Activated CD8-positive, alpha-beta T cell treated with anti-CD3 and anti-CD28 coated beads, Interleukin-2, amount 10 ng/mL, durations not matched to agents 7 days and 5 days (primary cell): ENCODE results near the gene SUGP1. TPM values are rescaled to one million over a fixed set of nuclear protein-coding genes. Genes with fewer than 3 reads are reported as not detected.

ENCODE experiments used
- ATAC-seq: fragments of 150-1000 bp; cut with Tn5 transposase; one replicate; pipeline ENCODE4 v1.10.0; 2021; ENCODE audit warnings: moderate library complexity
- CTCF ChIA-PET: fragments of 350-600 bp; sonication (Branson Sonifier 250); formaldehyde crosslinking; loops from one replicate; lab custom pipeline; 2021; ENCODE audit warnings: antibody characterized with exemption; lab: Charles Lee
- POLR2A ChIA-PET: fragments of 350-600 bp; sonication (Branson Sonifier 250); formaldehyde crosslinking; loops from one replicate; lab custom pipeline; 2021; ENCODE audit warnings: antibody characterized with exemption; lab: Charles Lee
- DNase-seq: peaks from one replicate; pipeline ENCODE4 v3.0.0-alpha.2; 2020
- H3K27ac Mint-ChIP-seq: one replicate; pipeline ENCODE4 v1.8.0; 2021; ENCODE audit warnings: mild to moderate bottlenecking, mixed read lengths
- H3K27me3 Mint-ChIP-seq: one replicate; pipeline ENCODE4 v1.8.0; 2021; ENCODE audit warnings: low read depth, mixed read lengths
- H3K36me3 Mint-ChIP-seq: one replicate; pipeline ENCODE4 v1.8.0; 2021; ENCODE audit warnings: low read depth, mixed read lengths
- H3K4me1 Mint-ChIP-seq: one replicate; pipeline ENCODE4 v1.8.0; 2021; ENCODE audit warnings: low read depth, mixed read lengths
- H3K4me3 Mint-ChIP-seq: one replicate; pipeline ENCODE4 v1.8.0; 2021; ENCODE audit warnings: mild to moderate bottlenecking, mixed read lengths
- H3K9me3 Mint-ChIP-seq: one replicate; pipeline ENCODE4 v1.8.0; 2022; ENCODE audit warnings: mixed read lengths; ENCODE audit not compliant: insufficient read depth
- total RNA-seq, 2 experiments: library from RNA; stranded (reverse); gene quantifications; one replicate each; pipeline ENCODE4 v1.2.3, GENCODE V29; 2021

SUGP1 gene
- total RNA-seq, 2 experiments from 2014 or later: 58.9 to 60.9 TPM

GRCh38 chr19:19337120-19337519 lies 16.8 kb upstream of the SUGP1 start:
- no peak for DNase-seq
- H3K36me3 Mint-ChIP-seq: peaks cover 21% of the 10 kb centered on the region
- CTCF ChIA-PET: no interaction called here

DNA sequence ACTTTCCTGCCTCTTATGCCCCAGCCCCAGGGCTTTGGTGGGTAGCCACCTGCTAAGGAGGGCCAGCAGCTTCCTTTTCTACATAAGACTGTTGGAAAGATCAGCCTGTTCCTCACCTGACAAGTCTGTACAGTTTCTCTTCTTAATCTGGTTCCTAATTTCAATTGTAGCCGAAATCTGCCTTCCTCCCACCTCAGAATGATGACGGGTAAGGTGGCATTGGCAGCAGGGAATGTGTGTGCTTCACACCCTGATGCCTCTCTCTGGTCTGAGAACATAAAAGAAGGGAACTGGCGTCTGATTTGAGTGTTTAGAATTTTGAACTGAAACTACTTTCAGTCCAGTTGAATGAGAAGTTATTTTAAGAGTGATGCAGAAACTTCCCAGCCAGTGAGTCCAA lies 16.3 kb upstream of the SUGP1 start:
- H3K4me3 Mint-ChIP-seq: no peak overlapping the region
- H3K4me1 Mint-ChIP-seq: no peaks in the 10 kb centered on the region
- ATAC-seq (no peak), DNase-seq (no peak)
- POLR2A ChIA-PET: no interaction called here
- H3K9me3 Mint-ChIP-seq: no peaks in the 10 kb centered on the region
- CTCF ChIA-PET: no interaction called here
- H3K27ac Mint-ChIP-seq: no peak overlapping the region
- no peaks in the 10 kb centered on the region for H3K27me3 Mint-ChIP-seq
- H3K36me3 Mint-ChIP-seq: peaks cover 21% of the 10 kb centered on the region

More at GRCh38 chr19:19337120-19337519, 16.8 kb upstream of the SUGP1 start:
- H3K27ac Mint-ChIP-seq: no peak overlapping the region
- H3K27me3 Mint-ChIP-seq: no peaks in the 10 kb centered on the region
- H3K4me1 Mint-ChIP-seq: no peaks in the 10 kb centered on the region
- no peaks in the 10 kb centered on the region for H3K9me3 Mint-ChIP-seq
- POLR2A ChIA-PET: no interaction called here
- no peak overlapping the region for H3K4me3 Mint-ChIP-seq
- no peak for ATAC-seq

DNA sequence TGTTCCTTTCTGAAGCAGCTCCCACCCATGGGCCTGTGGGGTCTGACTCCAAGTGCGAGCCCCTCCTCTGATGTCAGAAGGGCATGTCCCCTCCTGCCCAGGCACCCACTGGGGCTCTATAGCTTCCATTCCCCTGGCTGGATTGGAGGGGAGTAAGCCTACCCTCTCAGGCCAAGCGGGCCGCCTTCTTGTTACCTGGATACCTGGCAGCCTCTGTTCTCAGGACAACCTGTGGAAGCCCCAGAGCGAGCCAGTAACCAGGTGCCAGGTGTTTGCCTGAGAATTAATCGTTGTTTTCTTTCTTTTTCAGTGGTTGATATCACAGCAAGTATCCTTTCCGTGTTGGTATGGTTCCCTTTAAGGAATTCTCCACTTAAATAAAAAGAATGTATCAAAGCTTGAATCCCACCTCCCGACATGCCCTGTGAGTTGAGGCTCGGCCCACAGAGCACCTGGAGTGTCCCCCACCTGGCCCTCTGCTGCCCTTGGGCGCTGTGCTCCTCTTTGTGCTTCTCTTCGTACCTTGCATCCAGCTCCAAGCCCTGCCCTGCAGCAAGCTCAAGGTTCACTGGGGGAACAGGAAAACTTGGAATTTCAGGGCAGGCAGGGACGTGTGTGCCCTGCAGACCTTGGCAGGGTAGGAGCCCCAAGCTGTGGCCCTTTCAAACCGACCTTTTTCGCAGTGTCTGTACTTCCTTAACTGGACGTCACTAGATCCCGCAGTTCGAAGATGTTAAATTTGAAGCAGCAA lies 15.3 kb upstream of the SUGP1 start:
- Mint-ChIP-seq H3K27ac (peak overlapping the region; percentile 46), H3K27me3 (no peaks in the 10 kb centered on the region), H3K9me3 (no peaks in the 10 kb centered on the region), H3K4me1 (no peaks in the 10 kb centered on the region), H3K4me3 (no peak overlapping the region), H3K36me3 (peaks cover 23% of the 10 kb centered on the region)
- ATAC-seq: no peak
- POLR2A ChIA-PET: interaction anchor here (1.0 kb wide), 1 partner anchor 35 kb away, joined by 4 read pairs; no protein-coding TSS in a partner anchor
- CTCF ChIA-PET: no interaction called here
- no peak for DNase-seq

GRCh38 chr19:19334989-19335344 lies 14.7 kb upstream of the SUGP1 start:
- ATAC-seq (no peak), DNase-seq (no peak)
- Mint-ChIP-seq H3K4me3 (no peak overlapping the region), H3K27me3 (no peaks in the 10 kb centered on the region), H3K4me1 (no peaks in the 10 kb centered on the region), H3K27ac (peak overlapping the region; percentile 39), H3K9me3 (no peaks in the 10 kb centered on the region), H3K36me3 (peaks cover 23% of the 10 kb centered on the region)
- ChIA-PET CTCF (no interaction called here), POLR2A (interaction anchor here (1.0 kb wide), 1 partner anchor 35 kb away, joined by 4 read pairs; no protein-coding TSS in a partner anchor)

DNA sequence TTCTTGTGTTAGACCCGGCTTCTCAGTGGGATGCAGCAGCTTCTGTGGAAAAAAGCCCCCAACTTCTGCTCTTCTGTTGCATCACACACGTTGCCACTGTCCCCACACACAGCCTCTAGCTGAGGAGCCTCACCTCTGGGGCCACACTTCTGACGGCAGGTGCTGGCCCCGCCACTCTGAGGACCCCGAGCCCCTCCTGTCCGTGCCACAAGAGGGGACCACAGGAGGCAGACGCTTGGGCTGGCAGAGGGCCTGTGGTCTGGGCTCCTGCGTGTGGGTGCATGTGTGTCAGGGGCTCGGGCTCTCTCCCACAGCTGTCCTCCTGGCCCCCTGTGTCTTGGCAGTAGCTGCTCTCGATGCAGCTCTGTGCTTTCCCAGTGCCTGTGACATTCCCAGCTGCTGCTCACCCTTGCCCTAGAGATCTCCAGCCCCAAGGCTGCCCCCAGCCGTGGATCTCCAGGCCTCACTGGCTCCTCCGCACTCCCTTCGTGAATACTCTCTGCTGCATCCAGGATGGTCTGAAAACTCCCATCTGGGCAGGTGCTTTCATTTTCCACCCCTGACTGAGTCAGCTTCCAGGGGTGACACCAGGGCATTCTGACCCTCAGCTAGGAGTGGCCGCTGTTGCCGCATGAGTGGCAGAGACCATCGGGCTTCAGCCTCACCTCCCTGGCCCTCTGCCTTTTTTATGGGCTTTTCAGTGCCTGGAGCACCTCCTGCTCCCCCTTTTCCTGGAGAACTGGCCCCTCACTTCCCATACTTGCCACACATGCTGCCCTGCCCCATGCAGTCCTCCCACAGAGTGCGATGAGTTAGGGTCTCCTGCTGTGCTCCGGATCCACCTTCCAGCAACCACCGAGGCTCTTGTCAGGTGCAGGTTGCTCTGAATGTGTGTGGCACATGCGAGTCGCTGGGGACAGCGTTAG lies 14.0 kb upstream of the SUGP1 start:
- Mint-ChIP-seq H3K36me3 (peaks cover 25% of the 10 kb centered on the region), H3K4me3 (no peak overlapping the region), H3K9me3 (no peaks in the 10 kb centered on the region), H3K27me3 (no peaks in the 10 kb centered on the region), H3K27ac (no peak overlapping the region), H3K4me1 (peaks cover 2% of the 10 kb centered on the region)
- ATAC-seq (no peak), DNase-seq (no peak)
- ChIA-PET CTCF (interaction anchor here (1.1 kb wide), 1 partner anchor 13 kb away, joined by 4 read pairs; no protein-coding TSS in a partner anchor), POLR2A (interaction anchor here (0.6 kb wide), 1 partner anchor 28 kb away, joined by 3 read pairs; no protein-coding TSS in a partner anchor)

- ChIA-PET POLR2A (no interaction called here), CTCF (no interaction called here)
- Mint-ChIP-seq H3K27me3 (no peaks in the 10 kb centered on the region), H3K36me3 (peaks cover 36% of the 10 kb centered on the region), H3K4me1 (peaks cover 23% of the 10 kb centered on the region), H3K9me3 (no peaks in the 10 kb centered on the region), H3K27ac (peak overlapping the region; percentile 88), H3K4me3 (peak overlapping the region; percentile 9)
- DNase-seq (peak; percentile 35), ATAC-seq (peak; percentile 57)
Observed at GRCh38 chr19:19329126-19329525, 8.8 kb upstream of the SUGP1 start.

- no peak overlapping the region for H3K4me3 Mint-ChIP-seq
Observed at GRCh38 chr19:19327672-19328071, 7.4 kb upstream of the SUGP1 start.

GRCh38 chr19:19324059-19324770 lies 3.9 kb upstream of the SUGP1 start:
- ChIA-PET POLR2A (interaction anchor here (1.2 kb wide), 1 partner anchor 34 kb away, joined by 3 read pairs; no protein-coding TSS in a partner anchor), CTCF (interaction anchor here (1.5 kb wide), 1 partner anchor 41 kb away, joined by 3 read pairs; no protein-coding TSS in a partner anchor)
- no peak for DNase-seq
- no peak for ATAC-seq
- Mint-ChIP-seq H3K27ac (peak overlapping the region; percentile 5), H3K4me1 (peaks cover 38% of the 10 kb centered on the region), H3K4me3 (no peak overlapping the region), H3K9me3 (no peaks in the 10 kb centered on the region), H3K36me3 (peaks cover 42% of the 10 kb centered on the region), H3K27me3 (no peaks in the 10 kb centered on the region)

More at GRCh38 chr19:19327672-19328071, 7.4 kb upstream of the SUGP1 start:
- Mint-ChIP-seq H3K36me3 (peaks cover 43% of the 10 kb centered on the region), H3K4me1 (peaks cover 28% of the 10 kb centered on the region), H3K27ac (no peak overlapping the region), H3K27me3 (no peaks in the 10 kb centered on the region), H3K9me3 (no peaks in the 10 kb centered on the region)
- POLR2A ChIA-PET: no interaction called here
- ATAC-seq (no peak), DNase-seq (no peak)
- CTCF ChIA-PET: no interaction called here

DNA sequence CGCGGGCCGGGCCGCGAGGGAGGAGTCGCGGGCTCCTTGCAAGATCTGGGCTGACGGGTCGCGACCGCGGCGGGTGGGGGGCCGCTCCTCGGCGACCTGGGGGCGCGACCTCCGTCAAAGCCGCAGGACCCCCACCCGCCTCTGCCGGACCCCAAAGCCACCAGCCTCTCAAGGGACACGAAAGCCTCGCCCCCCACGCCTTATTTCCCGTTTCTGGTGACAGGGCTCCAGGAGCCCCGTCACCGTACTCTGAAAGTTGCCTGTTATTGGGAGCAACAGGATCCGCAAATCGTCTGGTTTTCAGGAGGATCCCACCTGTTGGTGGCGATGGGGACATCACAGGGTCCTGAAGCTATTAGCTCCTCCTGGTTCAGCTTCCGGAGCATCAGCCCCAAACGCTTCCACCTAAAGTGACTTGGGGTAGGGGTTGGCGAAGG lies 850 bp upstream of the SUGP1 start:
- no peaks in the 10 kb centered on the region for H3K9me3 Mint-ChIP-seq
- H3K4me1 Mint-ChIP-seq: peaks cover 35% of the 10 kb centered on the region
- ATAC-seq: no peak
- H3K27ac Mint-ChIP-seq: peak overlapping the region; percentile 100
- H3K4me3 Mint-ChIP-seq: peak overlapping the region; percentile 97
- H3K36me3 Mint-ChIP-seq: peaks cover 42% of the 10 kb centered on the region
- peak; percentile 28 for DNase-seq
- no peaks in the 10 kb centered on the region for H3K27me3 Mint-ChIP-seq
- ChIA-PET POLR2A (interaction anchor here (0.7 to 1.7 kb wide), 4 partner anchors 12 to 257 kb away, joined by 3 to 5 read pairs (median 4); partner anchors contain the start of genes NDUFA13, SLC25A42 and TSSK6), CTCF (interaction anchor here (0.9 to 2.6 kb wide), 3 partner anchors 13 to 169 kb away, joined by 4 to 12 read pairs (median 4); no protein-coding TSS in a partner anchor)

DNA sequence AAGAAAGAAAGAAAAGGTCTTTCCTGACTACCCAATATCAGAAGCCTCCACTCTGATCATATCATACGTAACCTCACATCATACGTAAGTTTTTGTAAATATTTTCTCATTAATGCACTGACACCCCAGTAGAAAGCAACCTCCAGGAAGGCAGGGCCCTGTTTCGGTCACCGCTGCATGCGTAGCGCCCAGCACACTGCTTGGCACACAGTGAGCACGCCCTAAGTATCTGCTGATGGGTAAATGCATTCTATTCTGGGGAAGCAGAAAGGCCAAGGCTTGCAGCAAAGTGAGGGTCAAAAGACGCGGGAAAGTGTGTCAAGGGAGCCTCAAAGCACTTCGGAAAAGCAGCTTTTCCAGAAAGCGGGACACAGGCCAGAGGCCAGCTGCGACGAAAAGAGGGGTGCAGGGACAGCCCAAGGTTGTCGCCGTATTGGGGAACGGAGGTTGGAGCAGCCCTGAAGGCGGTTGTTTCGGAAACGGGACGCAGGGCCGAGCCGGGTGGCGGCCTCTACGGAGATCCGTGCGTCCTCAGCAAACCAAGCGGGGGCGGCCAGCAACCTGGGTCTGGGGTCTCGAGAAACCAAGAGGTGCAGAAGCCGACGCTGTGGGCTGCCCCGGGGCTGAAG lies 463 bp downstream of the SUGP1 start:
- H3K27ac Mint-ChIP-seq: peak overlapping the region; percentile 100
- ChIA-PET POLR2A (no interaction called here), CTCF (no interaction called here)
- H3K36me3 Mint-ChIP-seq: peaks cover 41% of the 10 kb centered on the region
- peaks cover 37% of the 10 kb centered on the region for H3K4me1 Mint-ChIP-seq
- H3K4me3 Mint-ChIP-seq: peak overlapping the region; percentile 97
- H3K9me3 Mint-ChIP-seq: no peaks in the 10 kb centered on the region
- H3K27me3 Mint-ChIP-seq: no peaks in the 10 kb centered on the region
- DNase-seq (peak; percentile 26), ATAC-seq (peak; percentile 6)

DNA sequence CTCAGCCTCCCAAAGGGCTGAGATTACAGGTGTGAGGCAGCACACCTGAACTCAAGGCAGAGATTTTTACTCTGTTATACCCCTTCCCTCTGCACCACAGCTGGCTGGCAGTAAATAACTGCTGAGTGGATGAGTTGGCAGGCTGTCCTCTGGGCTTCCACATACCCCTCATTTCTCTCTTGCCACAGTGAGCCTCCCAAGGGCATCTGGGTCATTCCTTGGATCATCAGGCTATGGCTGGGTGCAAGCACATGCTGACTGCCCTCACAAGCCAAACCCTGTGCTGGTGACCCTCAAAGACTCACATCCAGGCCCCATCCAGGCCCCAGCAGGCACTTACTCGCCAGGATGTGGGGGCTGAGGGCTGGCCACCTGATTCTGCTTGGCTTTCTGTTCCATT lies 4.2 kb downstream of the SUGP1 start:
- no peak overlapping the region for H3K27ac Mint-ChIP-seq
- DNase-seq (no peak), ATAC-seq (no peak)
- H3K4me1 Mint-ChIP-seq: peaks cover 21% of the 10 kb centered on the region
- no peaks in the 10 kb centered on the region for H3K9me3 Mint-ChIP-seq
- H3K36me3 Mint-ChIP-seq: peaks cover 35% of the 10 kb centered on the region
- H3K4me3 Mint-ChIP-seq: no peak overlapping the region
- H3K27me3 Mint-ChIP-seq: no peaks in the 10 kb centered on the region
- CTCF ChIA-PET: interaction anchor here (1.1 kb wide), 1 partner anchor 173 kb away, joined by 3 read pairs; no protein-coding TSS in a partner anchor
- POLR2A ChIA-PET: no interaction called here
